ENCODE data around the gene NUDT16L1.

- no peak for TF ChIP-seq SUZ12 (IDR thresholded peaks at IDR 0.05; ENCODE audit: low read depth, low read length)
- TF ChIP-seq PCBP2 (optimal IDR thresholded peaks at IDR 0.05; ENCODE audit: low read depth, low read length, poor library complexity, severe bottlenecking): no peak
- TF ChIP-seq ZNF564 (CRISPR knock-in tag; IDR thresholded peaks at IDR 0.05): no peak
- no peak for TF ChIP-seq ZNF670 (CRISPR knock-in tag; IDR thresholded peaks at IDR 0.05; ENCODE audit: borderline replicate concordance)
- TF ChIP-seq CTCF (CRISPR knock-in tag; IDR thresholded peaks at IDR 0.05): no peak
- no peak for TF ChIP-seq ASH2L (IDR thresholded peaks at IDR 0.05; ENCODE audit: insufficient read length, low read depth, low read length)
- no peak for TF ChIP-seq MXD1 (CRISPR knock-in tag; IDR thresholded peaks at IDR 0.05)
- TF ChIP-seq GABPA (IDR thresholded peaks at IDR 0.05; ENCODE audit: low read depth, low read length): no peak
- TF ChIP-seq GABPA (CRISPR knock-in tag; IDR thresholded peaks at IDR 0.05; ENCODE audit: low read depth): no peak
- no peak for TF ChIP-seq RFX5 (IDR thresholded peaks at IDR 0.05; ENCODE audit: low read depth, low read length)
- TF ChIP-seq YEATS4 (CRISPR knock-in tag; IDR thresholded peaks at IDR 0.05; ENCODE audit: borderline replicate concordance): no peak
- TF ChIP-seq KLF12 (CRISPR knock-in tag; IDR thresholded peaks at IDR 0.05; ENCODE audit: borderline replicate concordance): no peak
- no peak for TF ChIP-seq SETDB1 (CRISPR knock-in tag; IDR thresholded peaks at IDR 0.05; ENCODE audit: borderline replicate concordance)
These were observed 19.8 kb upstream of the NUDT16L1 start for GRCh38 chr16:4673387-4674046.

Measured in HepG2 (cell line).